GM18499 (cell line): Measurements from ENCODE around the gene GRK5.

ENCODE experiments used
- ATAC-seq: cut with Tn5 transposase; IDR thresholded peaks from one replicate; pipeline ENCODE4 v1.9.1; 2021; ENCODE audit warnings: moderate number of reproducible peaks; ENCODE audit not compliant: insufficient read depth, unreplicated experiment

GRK5 gene

DNA sequence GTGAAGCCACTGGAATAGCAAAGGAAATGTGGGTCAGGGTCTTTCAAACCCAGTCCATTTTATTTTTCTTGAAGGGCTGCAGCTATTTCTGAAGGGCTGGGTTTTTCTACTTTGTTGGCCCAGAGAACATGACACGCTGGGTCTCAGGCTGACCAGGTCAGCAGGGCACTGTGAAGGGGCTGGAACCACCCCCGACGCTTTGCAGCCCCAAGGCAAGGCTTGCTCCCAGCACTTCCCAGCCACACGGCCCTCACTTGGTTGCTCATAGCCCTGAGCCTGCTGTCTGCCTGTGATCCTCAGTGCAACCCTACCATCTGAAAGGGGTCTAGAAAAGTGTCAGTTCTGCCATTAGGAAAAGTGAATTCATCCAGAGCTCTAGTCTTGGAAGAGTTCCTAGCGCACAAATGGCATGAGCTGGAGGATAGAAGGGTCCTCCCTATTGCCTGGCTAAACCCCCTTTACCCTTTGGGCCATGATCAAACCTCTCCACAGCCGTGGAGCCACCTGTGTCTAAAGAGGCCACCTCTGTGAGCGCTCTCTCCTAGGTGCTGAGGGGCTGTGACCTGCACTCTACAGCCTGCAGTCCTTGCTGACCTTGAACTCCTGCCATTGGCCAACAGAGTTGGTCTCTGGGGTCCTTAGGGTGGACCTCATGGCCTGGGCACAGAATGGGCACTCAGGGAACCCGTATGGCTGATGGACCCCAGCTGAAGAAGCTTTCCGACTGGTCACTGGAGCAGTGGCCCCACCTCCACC is 203.2 kb downstream of the GRK5 start:
- ATAC-seq: no peak

- no peak for ATAC-seq
Observed at GRCh38 chr10:119412244-119413092, 205.1 kb downstream of the GRK5 start.

GRCh38 chr10:119413093-119413453 is 205.7 kb downstream of the GRK5 start:
- ATAC-seq: no peak

GRCh38 chr10:119413471-119414080 is 206.2 kb downstream of the GRK5 start:
- ATAC-seq: no peak

- no peak for ATAC-seq
Observed at GRCh38 chr10:119414081-119414611, 206.8 kb downstream of the GRK5 start.

GRCh38 chr10:119415121-119415520 is 207.8 kb downstream of the GRK5 start:
- no peak for ATAC-seq

DNA sequence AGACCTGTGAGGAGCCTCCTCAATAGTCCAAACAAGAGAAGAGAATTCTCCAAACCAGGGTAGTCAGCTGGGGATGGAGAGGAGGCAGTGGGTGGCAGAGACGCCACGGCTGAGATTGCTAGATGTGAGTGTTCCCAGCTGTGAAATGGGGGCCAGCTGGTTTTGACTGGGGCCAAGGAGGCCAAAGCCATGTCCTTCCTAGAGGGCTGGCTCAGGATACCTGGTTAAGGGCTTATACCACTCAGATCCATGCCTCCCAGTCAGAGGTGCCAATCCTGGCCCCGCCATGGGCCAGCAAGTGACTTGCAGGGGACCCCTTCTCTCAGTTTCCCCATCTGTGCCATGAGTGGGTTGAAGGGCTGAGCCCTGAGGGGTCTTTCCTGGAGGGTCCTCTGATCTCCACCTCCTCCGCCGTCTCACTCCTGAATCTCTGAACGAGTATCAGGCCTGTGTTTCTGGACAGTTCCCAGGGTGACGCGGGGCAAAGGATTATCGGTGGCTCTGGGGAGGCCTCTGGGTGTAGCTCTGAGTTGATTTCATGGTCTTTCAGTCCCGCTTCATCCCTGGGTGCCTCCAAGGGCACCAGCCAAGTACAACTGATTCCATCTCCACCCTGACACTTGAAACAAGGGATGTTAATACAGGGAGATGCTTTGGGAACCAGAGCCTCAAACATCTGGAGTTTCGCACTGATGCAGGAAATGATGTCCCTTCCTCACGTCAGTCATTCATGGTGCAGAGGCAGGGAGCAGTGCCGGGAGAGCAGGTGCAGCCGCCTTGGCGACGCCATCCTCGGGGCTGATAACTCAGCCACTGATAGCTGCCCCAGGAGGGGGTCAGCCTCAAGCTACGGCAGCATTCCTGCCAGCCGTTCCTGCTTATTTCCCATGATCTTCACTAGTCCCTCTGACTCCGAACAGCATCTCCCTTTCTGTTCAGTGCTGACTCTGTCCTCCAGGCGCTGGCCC is 208.4 kb downstream of the GRK5 start:
- ATAC-seq: no peak

- no peak for ATAC-seq
Observed at GRCh38 chr10:119416855-119417254, 209.5 kb downstream of the GRK5 start.

- no peak for ATAC-seq
Observed at GRCh38 chr10:119417852-119418251, 210.5 kb downstream of the GRK5 start.

DNA sequence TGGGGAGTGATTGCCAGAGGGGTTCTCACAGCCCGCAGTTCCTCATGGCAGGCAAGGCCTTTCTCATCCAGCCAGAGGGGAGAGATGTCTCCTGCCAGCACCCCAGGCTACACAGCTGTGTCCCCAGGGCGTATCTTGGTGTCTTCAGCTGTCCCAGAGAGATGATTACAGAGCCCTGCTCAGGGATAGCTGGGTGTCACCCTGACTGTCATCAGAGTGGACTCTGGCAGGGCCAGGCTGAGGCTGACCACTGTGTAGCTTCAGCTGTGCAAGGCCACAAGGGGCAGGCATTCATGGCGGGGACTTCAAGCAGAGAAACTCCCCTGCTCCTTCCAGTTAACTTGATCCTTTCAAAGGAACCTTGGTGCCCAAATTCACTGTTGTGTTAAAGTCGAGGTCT is 211.0 kb downstream of the GRK5 start:
- ATAC-seq: no peak

GRCh38 chr10:119419931-119420330 is 212.6 kb downstream of the GRK5 start:
- ATAC-seq: no peak

- no peak for ATAC-seq
Observed at GRCh38 chr10:119420950-119421875, 213.8 kb downstream of the GRK5 start.

DNA sequence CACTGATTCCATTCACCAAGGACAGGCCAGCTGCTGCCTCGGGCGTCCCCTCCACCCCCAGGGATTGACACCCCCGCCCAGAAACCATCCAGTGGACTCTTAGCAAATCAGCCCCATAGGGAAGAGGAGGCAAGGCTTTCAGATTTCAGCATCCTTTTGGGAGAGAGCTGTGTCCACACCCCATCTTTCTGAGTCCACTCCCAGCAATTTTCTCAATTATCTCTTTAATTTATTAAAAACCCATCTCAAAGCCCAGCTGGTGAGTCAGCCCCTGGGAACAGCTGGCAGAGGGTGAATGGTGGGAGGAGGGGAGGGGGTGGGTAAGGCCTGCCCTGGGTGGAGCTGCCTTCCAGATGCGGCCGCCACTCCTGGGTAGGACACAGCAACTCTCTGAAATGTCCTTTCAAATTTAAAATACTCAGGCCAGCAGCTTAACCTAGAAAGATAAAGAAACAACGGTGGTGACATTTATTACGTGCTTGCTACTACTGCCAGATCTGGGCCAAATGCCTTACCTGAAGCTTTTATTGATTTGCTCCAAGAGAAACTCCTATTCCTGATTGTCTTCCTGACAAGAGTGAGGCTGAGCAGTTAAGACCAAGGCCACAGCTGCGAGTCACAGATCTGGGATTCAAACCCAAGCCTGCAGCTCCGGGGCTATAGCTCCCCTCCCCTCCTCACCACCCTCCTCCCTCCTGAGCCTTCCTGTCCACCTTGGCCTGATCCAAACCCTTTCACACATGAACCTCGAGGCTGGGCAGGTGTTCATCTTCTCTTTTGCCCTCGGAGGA is 214.7 kb downstream of the GRK5 start:
- no peak for ATAC-seq

DNA sequence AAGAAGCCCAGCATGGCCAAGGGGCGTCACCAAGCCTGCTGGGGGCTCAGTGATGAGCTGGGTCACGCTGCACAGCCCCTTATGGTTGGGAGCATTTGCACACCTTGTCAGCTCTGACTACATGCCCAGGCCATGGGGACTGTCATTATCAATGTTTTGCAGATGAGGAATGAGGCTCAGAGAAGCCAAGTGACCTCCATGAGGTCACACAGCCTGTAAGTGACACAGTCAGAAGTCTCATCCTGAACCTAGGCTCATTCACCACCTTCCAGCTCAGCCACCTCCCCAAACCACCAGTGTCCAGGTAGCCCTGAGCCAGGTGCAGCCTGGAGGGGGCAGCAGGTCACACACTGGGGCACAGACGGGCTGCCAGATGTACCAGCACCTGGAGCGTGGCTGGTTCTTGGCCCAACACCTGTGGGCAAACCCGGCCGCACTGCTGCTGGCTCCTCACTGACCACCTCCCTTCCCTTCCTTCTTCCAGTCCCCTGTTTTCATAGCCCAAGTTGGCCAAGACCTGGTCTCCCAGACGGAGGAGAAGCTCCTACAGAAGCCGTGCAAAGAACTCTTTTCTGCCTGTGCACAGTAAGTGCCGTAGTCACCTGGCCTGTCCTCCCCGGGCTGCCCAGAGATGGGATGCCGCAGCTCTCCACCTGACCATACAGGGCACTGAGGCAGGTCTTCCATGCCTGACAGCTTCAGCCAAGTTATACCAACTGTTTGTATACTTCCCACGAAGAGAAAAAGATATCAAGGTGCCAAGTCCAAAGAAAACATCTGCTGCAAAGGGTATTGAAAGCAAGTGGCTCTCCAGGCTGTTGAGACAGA is 215.5 kb downstream of the GRK5 start:
- no peak for ATAC-seq

DNA sequence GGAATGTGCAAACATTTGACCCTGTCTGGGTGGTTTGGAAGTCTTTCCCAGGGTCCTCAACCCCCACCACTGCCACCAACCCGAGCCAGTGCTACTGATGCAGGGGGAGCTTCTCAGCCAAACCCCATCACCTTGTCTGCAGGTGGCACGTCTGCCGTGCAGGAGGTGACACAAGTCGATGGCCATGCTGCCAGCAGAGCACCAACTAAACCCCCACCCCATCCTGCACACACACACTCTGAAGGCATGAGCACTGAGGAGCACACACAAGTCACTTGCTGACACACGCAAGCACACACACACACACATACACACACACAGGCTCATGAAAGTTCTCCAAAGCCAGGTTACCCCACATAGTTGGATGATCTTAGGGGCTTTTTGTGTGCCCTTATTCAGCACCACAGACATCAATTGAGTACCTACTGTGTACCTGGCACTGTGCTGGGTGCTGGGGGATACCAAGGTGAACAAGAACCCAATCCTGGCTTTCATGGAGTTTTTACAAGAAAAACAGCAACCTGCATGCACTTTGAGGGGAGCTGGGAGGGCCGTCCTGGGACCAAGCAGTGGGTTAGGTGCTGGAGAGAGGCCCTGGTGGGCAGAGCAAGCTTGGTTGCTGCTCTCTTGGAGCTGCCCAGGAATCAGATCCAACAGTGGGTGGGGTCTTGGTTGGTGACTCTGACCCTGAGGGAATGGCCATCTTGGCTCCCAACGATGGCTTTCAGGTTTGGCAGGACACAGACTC is 216.3 kb downstream of the GRK5 start:
- no peak for ATAC-seq

- no peak for ATAC-seq
Observed at GRCh38 chr10:119424258-119424975, 217.0 kb downstream of the GRK5 start.
